Measurements from ENCODE around the gene ABCB11.

GRCh38 chr2:168944065-168944464 lies 87.1 kb downstream of the ABCB11 start:
- TF ChIP-seq LEF1 (IDR thresholded peaks at IDR 0.05; ENCODE audit: borderline replicate concordance) (no peak), SP1 (IDR thresholded peaks at IDR 0.05) (no peak), BHLHE40 (IDR thresholded peaks at IDR 0.05; ENCODE audit: borderline replicate concordance) (no peak), NFRKB (IDR thresholded peaks at IDR 0.05) (no peak), SUZ12 (IDR thresholded peaks at IDR 0.05) (no peak), ELF4 (IDR thresholded peaks at IDR 0.05) (no peak), PKNOX1 (IDR thresholded peaks at IDR 0.05) (no peak), ZNF384 (IDR thresholded peaks at IDR 0.05) (no peak)

Data from HEK293T (cell line).